Thyroid gland (tissue), 4 donors: ENCODE measurements around the gene CCDC50. TPM values are rescaled to one million over a fixed set of nuclear protein-coding genes. Genes with fewer than 3 reads are reported as not detected.

Experiments
- DNase-seq, 2 donors: peaks; one replicate each; pipeline ENCODE4 v3.0.0-alpha.2; 2019
- H3K27ac ChIP-seq, 3 donors: fragments of 200-600 bp; sonication (generic); 1 replicate in 2 of 3; 2 replicates in 1 of 3; pipeline ENCODE4 v1.5.1; 2016 to 2019; ENCODE audit warnings: mild to moderate bottlenecking in 1 of 3, moderate library complexity in 1 of 3
- H3K27me3 ChIP-seq: fragments of 200-600 bp; sonication (generic); one replicate; pipeline ENCODE4 v1.5.1; 2019
- H3K36me3 ChIP-seq, 2 donors: fragments of 200-600 bp; sonication (generic); one replicate each; pipeline ENCODE4 v1.5.1; 2016 to 2019
- H3K4me1 ChIP-seq, 2 donors: fragments of 200-600 bp; sonication (generic); one replicate each; pipeline ENCODE4 v1.5.1; 2017 to 2019
- H3K4me3 ChIP-seq, 3 donors: fragments of 200-600 bp; sonication (generic); replicated peaks in 1 of 3; 1 replicate in 2 of 3; 2 replicates in 1 of 3; pipeline ENCODE4 v1.5.1; 2016; ENCODE audit warnings: mild to moderate bottlenecking in 1 of 3
- H3K9me3 ChIP-seq: fragments of 200-600 bp; sonication (generic); one replicate; pipeline ENCODE4 v1.5.1; 2017
- CTCF ChIP-seq, 6 experiments: fragments of 200-600 bp in 3 of 6; fragments of 450-650 bp in 3 of 6; sonication (generic) in 3 of 6; IDR thresholded peaks; one replicate each; pipeline ENCODE4 v1.5.1; 2016 to 2019; ENCODE audit warnings: antibody characterized with exemption in 6 of 6, mild to moderate bottlenecking in 2 of 6, inconsistent platforms in 1 of 6, moderate library complexity in 1 of 6
- POLR2A ChIP-seq, 2 donors: fragments of 450-650 bp; IDR thresholded peaks; one replicate each; pipeline ENCODE4 v1.6.1; 2017; ENCODE audit warnings: antibody characterized with exemption in 2 of 2, mild to moderate bottlenecking in 2 of 2, moderate library complexity in 1 of 2
- WGBS, 2 donors: methylation state at CpG; one replicate each; pipeline ENCODE4 v1.1.5; 2017; 5-methylcytosine and 5-hydroxymethylcytosine counted together
- intact Hi-C: fragments of 100-400 bp; cut with DNase I; formaldehyde crosslinking; loops from one replicate; pipeline ENCODE4 v1.15.1; 2023
- total RNA-seq, 4 donors: library from RNA; depleted of rRNA; stranded (reverse); fragments of >200 nt; gene quantifications; one replicate each; pipeline ENCODE4 v1.2.3, GENCODE V29; 2016

The CCDC50 gene
- total RNA-seq, 4 donors from 2014 or later: 63.3 to 104 (median 91.1) TPM

GRCh38 chr3:191283400-191283799 lies 45.8 kb upstream of the CCDC50 start:
- WGBS, 2 donors: 96 to 98% methylated on average over 2 of the region's 2 CpGs
- intact Hi-C loops: no loop called here
- no peaks in the 10 kb centered on the region for H3K36me3 ChIP-seq
- H3K4me1 ChIP-seq: no peaks in the 10 kb centered on the region
- no peak for DNase-seq
- H3K27ac ChIP-seq: no peak overlapping the region
- H3K4me3 ChIP-seq: no peak overlapping the region
- H3K9me3 ChIP-seq: no peaks in the 10 kb centered on the region
- H3K27me3 ChIP-seq: no peaks in the 10 kb centered on the region
- TF ChIP-seq POLR2A (IDR thresholded peaks at IDR 0.05): no peak
- no peak for TF ChIP-seq CTCF (IDR thresholded peaks at IDR 0.05)

- no peak for DNase-seq
- Histone ChIP-seq H3K4me3 (no peak overlapping the region), H3K9me3 (no peaks in the 10 kb centered on the region), H3K27ac (no peak overlapping the region), H3K36me3 (no peaks in the 10 kb centered on the region), H3K4me1 (no peaks in the 10 kb centered on the region), H3K27me3 (no peaks in the 10 kb centered on the region)
- 70 to 83% methylated on average over 4 of the region's 4 CpGs for WGBS, 2 donors
- intact Hi-C loops: no loop called here
- TF ChIP-seq POLR2A (IDR thresholded peaks at IDR 0.05) (no peak), CTCF (IDR thresholded peaks at IDR 0.05) (no peak)
These were observed 38.7 kb upstream of the CCDC50 start for GRCh38 chr3:191290311-191291025.

- intact Hi-C loops: no loop called here
- Histone ChIP-seq H3K27ac (no peak overlapping the region), H3K9me3 (no peaks in the 10 kb centered on the region), H3K4me1 (no peaks in the 10 kb centered on the region), H3K4me3 (no peak overlapping the region), H3K36me3 (no peaks in the 10 kb centered on the region), H3K27me3 (no peaks in the 10 kb centered on the region)
- TF ChIP-seq CTCF (IDR thresholded peaks at IDR 0.05) (no peak), POLR2A (IDR thresholded peaks at IDR 0.05) (no peak)
- DNase-seq: no peak
- 74 to 86% methylated on average over 5 of the region's 5 CpGs for WGBS, 2 donors
These were observed 36.8 kb upstream of the CCDC50 start for GRCh38 chr3:191292243-191293015.

GRCh38 chr3:191294291-191294690 lies 34.9 kb upstream of the CCDC50 start:
- H3K27me3 ChIP-seq: no peaks in the 10 kb centered on the region
- no peaks in the 10 kb centered on the region for H3K36me3 ChIP-seq
- no peaks in the 10 kb centered on the region for H3K4me1 ChIP-seq
- TF ChIP-seq POLR2A (IDR thresholded peaks at IDR 0.05) (no peak), CTCF (IDR thresholded peaks at IDR 0.05) (no peak)
- no peaks in the 10 kb centered on the region for H3K9me3 ChIP-seq
- no peak for DNase-seq
- H3K4me3 ChIP-seq: no peak overlapping the region
- H3K27ac ChIP-seq: no peak overlapping the region
- WGBS, 2 donors: 96 to 100% methylated on average over 1 of the region's 1 CpG
- intact Hi-C loops: no loop called here

- Histone ChIP-seq H3K36me3 (no peaks in the 10 kb centered on the region), H3K4me3 (no peak overlapping the region), H3K9me3 (no peaks in the 10 kb centered on the region), H3K27ac (no peak overlapping the region), H3K4me1 (no peaks in the 10 kb centered on the region), H3K27me3 (no peaks in the 10 kb centered on the region)
- whole genome bisulfite sequencing, 2 donors: 64 to 81% methylated on average over 4 of the region's 4 CpGs
- no peak for TF ChIP-seq POLR2A (IDR thresholded peaks at IDR 0.05)
- no peak for TF ChIP-seq CTCF (IDR thresholded peaks at IDR 0.05)
- DNase-seq: no peak
- intact Hi-C loops: no loop called here
These were observed 33.1 kb upstream of the CCDC50 start for GRCh38 chr3:191296041-191296541.
